Hepatocyte (in vitro differentiated cells): ENCODE data around the gene SIRT6. TPM values are rescaled to one million over a fixed set of nuclear protein-coding genes. Genes with fewer than 3 reads are reported as not detected.

Source experiments
- DNase-seq: peaks from one replicate; pipeline ENCODE4 v3.0.0-alpha.2; 2016; ENCODE audit warnings: low spot score
- H2AFZ ChIP-seq: fragments of 200-600 bp; sonication (generic); 2 replicates; pipeline ENCODE4 v1.6.0; 2016; ENCODE audit warnings: antibody characterized with exemption, mild to moderate bottlenecking
- H3K27ac ChIP-seq: fragments of 200-600 bp; sonication (generic); 2 replicates; pipeline ENCODE4 v1.5.1; 2016; ENCODE audit warnings: mild to moderate bottlenecking
- H3K27me3 ChIP-seq: fragments of 200-600 bp; sonication (generic); 2 replicates; pipeline ENCODE4 v1.6.1; 2016
- H3K36me3 ChIP-seq: fragments of 200-600 bp; sonication (generic); replicated peaks from 2 replicates; pipeline ENCODE4 v1.5.1; 2016; ENCODE audit warnings: low read depth; ENCODE audit not compliant: insufficient read depth
- H3K4me1 ChIP-seq: fragments of 200-600 bp; sonication (generic); 2 replicates; pipeline ENCODE4 v1.5.1; 2016; ENCODE audit warnings: mild to moderate bottlenecking, moderate library complexity; ENCODE audit not compliant: insufficient read depth
- H3K4me2 ChIP-seq: fragments of 200-600 bp; sonication (generic); 2 replicates; pipeline ENCODE4 v1.6.0; 2016
- H3K4me3 ChIP-seq: fragments of 200-600 bp; sonication (generic); 2 replicates; pipeline ENCODE4 v1.5.1; 2016; ENCODE audit warnings: mild to moderate bottlenecking
- H3K79me2 ChIP-seq: fragments of 200-600 bp; sonication (generic); 2 replicates; pipeline ENCODE4 v1.6.0; 2017; ENCODE audit warnings: mild to moderate bottlenecking
- H3K9me2 ChIP-seq: fragments of 200-600 bp; sonication (generic); replicated peaks from 2 replicates; pipeline ENCODE4 v1.6.0; 2017; ENCODE audit warnings: mild to moderate bottlenecking; ENCODE audit not compliant: insufficient read depth
- H3K9me3 ChIP-seq: fragments of 200-600 bp; sonication (generic); 2 replicates; pipeline ENCODE4 v1.5.1; 2016; ENCODE audit warnings: low read depth, mild to moderate bottlenecking
- H4K20me1 ChIP-seq: fragments of 200-600 bp; sonication (generic); 2 replicates; pipeline ENCODE4 v1.6.0; 2016; ENCODE audit warnings: mild to moderate bottlenecking; ENCODE audit not compliant: insufficient read depth, poor library complexity, severe bottlenecking
- EZH2 ChIP-seq: fragments of 200-600 bp; sonication (generic); IDR thresholded peaks from 2 replicates; pipeline ENCODE4 v1.6.1; 2016; ENCODE audit warnings: antibody characterized with exemption, mild to moderate bottlenecking, borderline replicate concordance
- EZH2phosphoT487 ChIP-seq: fragments of 200-600 bp; sonication (generic); IDR thresholded peaks from one replicate; pipeline ENCODE4 v1.6.1; 2018; ENCODE audit warnings: antibody characterized with exemption, mild to moderate bottlenecking, low read depth, moderate library complexity; ENCODE audit not compliant: unreplicated experiment, severe bottlenecking
- WGBS: methylation state at CpG from one replicate; pipeline ENCODE4 v1.1.6; 2016; ENCODE audit warnings: low lambda C conversion rate; ENCODE audit errors: missing lambda C conversion rate; 5-methylcytosine and 5-hydroxymethylcytosine counted together
- polyA plus RNA-seq: library from polyadenylated mRNA; unstranded; fragments of >200 nt; fragmentation: Nextera tagmentation; extraction: Ambion mirVana; gene quantifications from 2 replicates; pipeline ENCODE4 v1.2.1, GENCODE V29; 2016
- total RNA-seq: library from RNA; depleted of rRNA; stranded (reverse); fragments of >200 nt; gene quantifications from 2 replicates; pipeline ENCODE4 v1.2.3, GENCODE V29; 2014
- TF ChIP-seq, protein P1 (sequence below): fragments of 200-600 bp; sonication (generic); IDR thresholded peaks from 2 replicates; pipeline ENCODE4 v1.5.1; 2016; ENCODE audit warnings: antibody characterized with exemption, mild to moderate bottlenecking; ENCODE audit not compliant: poor library complexity

SIRT6 gene
- total and polyA plus RNA-seq, 2 experiments from 2014 or later, result 9.9 to 15.7 TPM

DNA sequence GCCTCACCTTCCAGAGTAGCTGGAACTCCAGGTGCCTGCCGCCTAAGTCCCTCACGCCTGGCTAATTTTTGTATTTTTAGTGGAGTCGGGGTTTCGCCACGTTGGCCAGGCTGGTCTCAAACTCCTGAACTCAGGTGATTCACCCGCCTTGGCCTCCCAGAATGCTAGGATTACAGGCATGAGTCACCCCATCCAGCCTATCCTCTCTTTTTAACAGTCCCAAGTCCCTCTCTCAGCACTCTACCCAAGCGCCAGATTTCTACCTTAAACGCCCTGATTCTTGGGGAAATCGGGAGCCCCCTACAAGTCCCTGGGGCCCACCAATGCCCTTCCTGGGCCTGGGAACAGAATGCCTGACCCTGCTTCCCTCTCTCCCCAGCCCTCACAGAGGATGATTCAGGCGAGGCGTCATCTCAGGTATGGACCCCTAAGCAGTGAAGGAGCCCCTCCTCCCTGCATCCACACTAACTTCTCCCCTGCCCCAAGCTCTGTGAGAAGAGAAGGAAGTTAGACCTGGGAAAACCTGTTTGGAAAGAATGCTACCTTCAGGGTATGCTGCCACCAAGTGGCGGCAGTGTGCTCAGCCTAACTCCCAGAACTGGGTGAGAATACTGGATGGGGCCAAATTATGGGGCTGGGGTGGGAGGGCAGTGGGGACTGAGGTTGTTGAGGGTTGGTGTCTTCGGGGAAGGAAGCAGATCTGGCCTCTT lies 26.2 kb upstream of the SIRT6 start:
- peak; percentile 55 for DNase-seq

DNA sequence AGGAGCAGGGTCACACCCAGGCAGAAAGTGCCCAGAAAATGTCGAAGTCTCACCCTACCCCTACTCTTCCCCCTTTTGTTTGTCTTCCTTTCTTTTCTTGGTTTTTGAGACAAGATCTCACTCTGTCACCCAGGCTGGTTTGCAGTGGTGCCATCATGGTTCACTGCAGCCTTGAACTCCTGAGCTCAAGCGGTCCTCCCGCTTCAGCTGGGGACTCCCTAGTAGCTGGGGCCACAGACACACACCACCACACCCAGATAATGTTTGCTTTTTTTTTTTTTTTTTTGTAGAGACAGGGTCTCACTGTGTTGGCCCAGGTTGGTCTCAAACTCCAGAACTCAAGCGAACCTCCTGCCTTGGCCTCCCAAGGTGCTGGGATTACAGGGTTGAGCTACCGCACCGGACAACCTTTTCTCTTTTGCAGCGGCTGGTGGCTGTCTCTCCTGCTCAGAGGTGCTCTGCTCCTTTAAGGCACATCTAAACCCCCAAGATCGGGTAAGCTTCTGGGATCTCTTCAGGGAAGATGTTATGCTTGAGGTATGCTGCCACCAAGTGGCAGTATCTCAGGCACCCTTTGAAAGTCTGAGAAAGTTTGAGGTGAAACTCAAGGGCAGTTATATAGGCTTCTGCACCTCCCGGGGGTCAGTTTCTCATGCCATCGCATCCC lies 24.6 kb upstream of the SIRT6 start:
- TF ChIP-seq EZH2 (no peak), EZH2phosphoT487 (no peak)
- TF ChIP-seq, protein P1, sequence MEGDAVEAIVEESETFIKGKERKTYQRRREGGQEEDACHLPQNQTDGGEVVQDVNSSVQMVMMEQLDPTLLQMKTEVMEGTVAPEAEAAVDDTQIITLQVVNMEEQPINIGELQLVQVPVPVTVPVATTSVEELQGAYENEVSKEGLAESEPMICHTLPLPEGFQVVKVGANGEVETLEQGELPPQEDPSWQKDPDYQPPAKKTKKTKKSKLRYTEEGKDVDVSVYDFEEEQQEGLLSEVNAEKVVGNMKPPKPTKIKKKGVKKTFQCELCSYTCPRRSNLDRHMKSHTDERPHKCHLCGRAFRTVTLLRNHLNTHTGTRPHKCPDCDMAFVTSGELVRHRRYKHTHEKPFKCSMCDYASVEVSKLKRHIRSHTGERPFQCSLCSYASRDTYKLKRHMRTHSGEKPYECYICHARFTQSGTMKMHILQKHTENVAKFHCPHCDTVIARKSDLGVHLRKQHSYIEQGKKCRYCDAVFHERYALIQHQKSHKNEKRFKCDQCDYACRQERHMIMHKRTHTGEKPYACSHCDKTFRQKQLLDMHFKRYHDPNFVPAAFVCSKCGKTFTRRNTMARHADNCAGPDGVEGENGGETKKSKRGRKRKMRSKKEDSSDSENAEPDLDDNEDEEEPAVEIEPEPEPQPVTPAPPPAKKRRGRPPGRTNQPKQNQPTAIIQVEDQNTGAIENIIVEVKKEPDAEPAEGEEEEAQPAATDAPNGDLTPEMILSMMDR, result peak; percentile 26
- Histone ChIP-seq H3K36me3 (no peaks in the 10 kb centered on the region), H3K27me3 (peaks cover under 1% of the 10 kb centered on the region), H3K27ac (no peak overlapping the region), H2AFZ (no peak overlapping the region), H3K9me3 (no peaks in the 10 kb centered on the region), H3K4me1 (no peaks in the 10 kb centered on the region), H3K9me2 (no peaks in the 10 kb centered on the region), H3K4me3 (no peak overlapping the region), H3K79me2 (no peaks in the 10 kb centered on the region), H3K4me2 (no peak overlapping the region), H4K20me1 (no peaks in the 10 kb centered on the region)
- no peak for DNase-seq
- 80% methylated on average over 10 of the region's 10 CpGs for WGBS

More for the DNA sequence above, 26.2 kb upstream of the SIRT6 start:
- 70% methylated on average over 12 of the region's 13 CpGs for WGBS
- H3K9me2 ChIP-seq, result no peaks in the 10 kb centered on the region
- no peaks in the 10 kb centered on the region for H3K4me1 ChIP-seq
- H3K9me3 ChIP-seq, result no peaks in the 10 kb centered on the region
- H3K4me2 ChIP-seq, result no peak overlapping the region
- no peak overlapping the region for H3K4me3 ChIP-seq
- H3K36me3 ChIP-seq, result no peaks in the 10 kb centered on the region
- no peaks in the 10 kb centered on the region for H3K27me3 ChIP-seq
- no peak overlapping the region for H2AFZ ChIP-seq
- no peak for TF ChIP-seq EZH2
- TF ChIP-seq, protein P1, result peak; percentile 50
- H3K27ac ChIP-seq, result no peak overlapping the region
- no peaks in the 10 kb centered on the region for H4K20me1 ChIP-seq
- no peaks in the 10 kb centered on the region for H3K79me2 ChIP-seq

DNA sequence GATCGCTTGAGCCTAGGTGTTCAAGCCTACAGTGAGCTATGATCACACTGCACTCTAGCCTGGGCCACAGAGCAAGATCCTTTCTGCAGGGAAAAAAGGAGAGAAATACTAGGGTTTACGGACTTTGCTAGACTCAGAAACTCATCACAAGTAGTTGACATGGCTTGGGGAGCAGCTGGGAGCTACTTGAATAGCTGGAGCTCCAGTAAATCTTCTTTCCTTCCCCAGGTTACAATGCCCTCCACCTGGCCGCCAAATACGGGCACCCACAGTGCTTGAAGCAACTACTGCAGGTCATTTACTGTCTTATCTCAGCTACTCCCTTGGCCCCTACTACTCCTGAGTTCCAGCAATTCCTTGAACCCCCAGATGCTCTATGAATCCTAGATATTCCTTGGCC lies 19.4 kb upstream of the SIRT6 start:
- H3K27ac ChIP-seq, result no peak overlapping the region
- H3K27me3 ChIP-seq, result peaks cover 48% of the 10 kb centered on the region
- H3K4me1 ChIP-seq, result peaks cover 4% of the 10 kb centered on the region
- H4K20me1 ChIP-seq, result no peaks in the 10 kb centered on the region
- TF ChIP-seq, protein P1, result no peak
- no peak for TF ChIP-seq EZH2phosphoT487
- no peak for TF ChIP-seq EZH2
- no peaks in the 10 kb centered on the region for H3K79me2 ChIP-seq
- H3K4me3 ChIP-seq, result no peak overlapping the region
- H2AFZ ChIP-seq, result no peak overlapping the region
- no peak overlapping the region for H3K4me2 ChIP-seq
- no peak for DNase-seq
- no peaks in the 10 kb centered on the region for H3K9me3 ChIP-seq
- WGBS, result 93% methylated on average over 4 of the region's 4 CpGs
- no peaks in the 10 kb centered on the region for H3K36me3 ChIP-seq
- H3K9me2 ChIP-seq, result no peaks in the 10 kb centered on the region
